GM12872 (cell line): ENCODE measurements around the gene SH3PXD2B.
A peak's percentile ranks its signal among the peaks of the same experiment; 100 is the strongest.

ENCODE experiments used
- CTCF ChIP-seq: IDR thresholded peaks from 3 replicates; pipeline ENCODE4 v1.5.1; 2011; ENCODE audit warnings: low read depth, mild to moderate bottlenecking, low read length, moderate library complexity; ENCODE audit not compliant: insufficient read depth

Gene SH3PXD2B

GRCh38 chr5:172482156-172483020 lies 28.1 kb upstream of the SH3PXD2B start:
- no peak for TF ChIP-seq CTCF

GRCh38 chr5:172481011-172481800 lies 26.9 kb upstream of the SH3PXD2B start:
- TF ChIP-seq CTCF = no peak

GRCh38 chr5:172479784-172480115 lies 25.4 kb upstream of the SH3PXD2B start:
- TF ChIP-seq CTCF = no peak

GRCh38 chr5:172479034-172479783 lies 24.9 kb upstream of the SH3PXD2B start:
- TF ChIP-seq CTCF = peak; percentile 78

GRCh38 chr5:172478256-172478655 lies 23.9 kb upstream of the SH3PXD2B start:
- TF ChIP-seq CTCF = no peak

GRCh38 chr5:172477466-172477865 lies 23.1 kb upstream of the SH3PXD2B start:
- TF ChIP-seq CTCF = no peak

GRCh38 chr5:172474293-172474692 lies 20.0 kb upstream of the SH3PXD2B start:
- no peak for TF ChIP-seq CTCF
